HG02763 (cell line): ENCODE data around the gene TEX2.

Source experiments
- ATAC-seq: cut with Tn5 transposase; IDR thresholded peaks from one replicate; pipeline ENCODE4 v1.9.1; 2021; ENCODE audit warnings: mild to moderate bottlenecking, moderate library complexity; ENCODE audit not compliant: unreplicated experiment

TEX2 gene

DNA sequence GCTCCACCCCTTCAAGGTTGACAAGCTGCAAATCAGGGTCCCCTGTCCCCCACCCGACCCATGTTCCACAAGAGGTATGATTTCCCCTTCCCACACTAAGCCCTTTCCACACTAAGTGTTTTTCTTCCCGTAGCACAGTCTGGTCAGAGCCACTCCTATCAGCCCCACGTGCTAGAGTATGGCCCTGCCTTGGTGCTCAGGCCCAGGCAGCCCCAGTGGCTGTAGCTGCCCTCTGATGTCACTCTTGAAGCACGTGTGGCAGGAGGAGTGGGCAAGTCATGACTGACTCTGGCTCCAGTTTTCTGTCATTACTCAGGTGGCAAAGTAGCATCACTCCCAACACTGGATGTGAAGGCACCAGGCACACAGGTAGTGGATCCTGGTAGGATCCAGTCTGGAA is 97.7 kb downstream of the TEX2 start:
- ATAC-seq = no peak

DNA sequence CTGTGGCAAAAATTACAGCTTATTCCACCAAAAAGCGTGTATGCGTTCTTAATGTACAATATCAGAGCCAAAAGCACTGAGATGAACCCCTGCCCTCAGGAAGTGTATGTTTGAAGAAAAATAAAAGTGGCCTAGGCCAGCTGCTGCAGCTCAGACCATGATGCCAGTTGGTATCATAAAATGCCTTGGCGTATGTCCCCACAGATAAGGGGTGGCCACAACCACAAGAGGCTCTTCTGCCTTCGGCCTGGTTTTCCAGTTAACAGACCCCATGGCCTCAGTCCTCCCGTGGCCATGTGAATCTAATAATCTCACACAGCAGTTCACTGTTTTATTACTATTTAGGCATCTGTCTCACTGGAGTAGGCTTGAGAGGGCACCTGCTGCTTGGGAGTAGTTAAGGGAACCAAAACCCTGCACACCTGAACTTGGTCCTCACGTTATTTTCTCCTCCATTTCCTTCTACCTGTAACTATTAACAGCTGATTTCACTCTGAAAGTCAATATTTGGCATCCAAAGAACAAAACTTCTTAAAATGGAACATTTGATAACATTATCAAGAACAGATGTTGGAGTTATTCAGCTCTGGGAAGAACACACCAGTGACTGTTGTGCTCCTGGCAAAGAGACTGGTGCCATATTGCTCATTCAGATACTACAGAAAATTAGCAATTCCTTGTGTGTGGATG is 98.3 kb downstream of the TEX2 start:
- ATAC-seq = no peak

DNA sequence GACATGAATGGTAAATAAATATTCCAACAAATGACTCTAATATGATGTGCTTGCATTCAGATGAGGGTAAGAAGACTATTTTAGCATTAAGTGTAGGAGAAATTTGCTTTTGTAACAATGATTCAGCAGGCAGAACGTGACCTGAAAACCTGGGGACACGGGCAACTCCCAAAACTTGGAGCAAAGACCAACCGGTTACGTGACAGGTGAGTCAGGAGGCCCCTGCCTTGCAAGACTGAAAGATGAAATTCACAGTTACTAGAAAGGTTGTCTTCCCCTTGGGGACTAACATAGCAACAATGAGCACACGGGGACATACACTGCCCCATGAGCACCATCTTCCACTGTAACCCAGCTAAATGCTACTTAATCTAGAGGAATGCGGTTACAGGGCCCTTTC is 99.6 kb downstream of the TEX2 start:
- no peak for ATAC-seq

DNA sequence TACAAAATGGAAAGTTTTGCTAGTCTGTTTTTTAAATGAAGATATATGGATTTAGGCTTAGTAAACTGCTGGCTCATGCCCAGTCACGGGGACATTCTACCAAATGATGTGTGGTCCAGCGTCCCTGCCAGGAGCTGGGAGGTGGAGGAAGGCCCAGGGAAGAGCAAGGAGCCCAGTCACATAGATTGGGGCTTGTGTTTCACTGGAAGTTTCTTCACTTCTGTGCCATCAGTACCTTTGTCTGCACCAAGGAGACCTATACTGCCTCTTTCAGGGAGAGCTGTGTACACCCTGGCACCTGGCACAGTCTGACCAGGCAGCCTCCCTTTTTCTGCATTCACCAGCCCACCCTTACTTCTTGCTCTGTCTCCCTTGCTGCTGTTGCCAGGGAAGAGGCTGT is 100.5 kb downstream of the TEX2 start:
- no peak for ATAC-seq

DNA sequence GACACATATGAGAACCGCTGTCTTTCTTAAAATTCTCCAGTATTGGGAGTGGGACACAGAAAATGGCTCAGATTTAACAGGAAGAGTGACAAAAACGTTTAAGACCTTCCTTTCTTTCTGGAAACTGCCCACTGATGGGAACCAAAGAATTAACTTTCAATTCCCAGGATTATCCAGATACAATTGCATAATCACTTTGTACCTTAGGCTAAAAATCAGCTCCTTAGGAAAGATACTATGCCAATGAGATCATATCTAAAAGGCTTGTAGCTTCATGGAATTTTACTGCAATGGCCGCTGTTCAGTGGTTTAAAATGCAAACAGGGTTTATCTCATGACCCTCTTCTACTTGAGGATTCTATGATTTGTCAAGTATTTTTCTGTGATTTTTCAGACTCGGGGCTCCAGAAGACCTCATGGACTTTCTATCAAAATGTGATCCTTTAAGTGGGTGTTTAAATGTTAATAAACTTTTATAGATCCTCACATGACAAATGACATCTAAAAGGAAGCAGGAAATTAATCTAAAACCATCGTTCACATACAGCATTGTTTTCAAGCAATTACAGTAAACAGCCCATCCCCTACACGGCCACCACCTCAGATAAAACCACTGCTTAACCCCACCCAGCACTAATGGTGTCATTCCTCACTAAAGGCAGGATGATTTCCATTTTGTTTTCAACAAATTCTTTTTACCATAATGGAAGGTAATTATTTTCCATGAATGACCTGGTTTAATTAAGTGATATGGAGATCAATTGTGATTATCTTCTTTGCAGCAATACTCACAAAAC is 101.5 kb downstream of the TEX2 start:
- ATAC-seq = no peak

DNA sequence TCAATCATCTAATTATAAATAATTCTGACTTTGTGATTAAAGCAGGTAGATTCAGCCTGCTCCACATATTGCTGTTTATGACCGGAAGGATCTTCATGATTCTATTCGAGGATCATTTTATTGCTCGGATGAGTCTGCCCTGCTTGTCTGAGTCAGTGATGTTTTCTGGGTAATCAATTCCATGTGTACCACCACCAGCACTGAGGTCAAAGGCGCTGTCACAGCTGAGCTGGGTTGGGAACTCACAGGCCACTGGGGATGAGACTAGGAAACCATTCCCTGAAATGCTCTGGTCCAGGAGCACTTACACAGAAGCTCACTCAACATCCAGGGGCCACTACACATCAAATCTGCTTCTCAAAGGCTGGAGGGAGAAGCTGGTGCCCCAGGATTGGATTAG is 102.7 kb downstream of the TEX2 start:
- no peak for ATAC-seq

DNA sequence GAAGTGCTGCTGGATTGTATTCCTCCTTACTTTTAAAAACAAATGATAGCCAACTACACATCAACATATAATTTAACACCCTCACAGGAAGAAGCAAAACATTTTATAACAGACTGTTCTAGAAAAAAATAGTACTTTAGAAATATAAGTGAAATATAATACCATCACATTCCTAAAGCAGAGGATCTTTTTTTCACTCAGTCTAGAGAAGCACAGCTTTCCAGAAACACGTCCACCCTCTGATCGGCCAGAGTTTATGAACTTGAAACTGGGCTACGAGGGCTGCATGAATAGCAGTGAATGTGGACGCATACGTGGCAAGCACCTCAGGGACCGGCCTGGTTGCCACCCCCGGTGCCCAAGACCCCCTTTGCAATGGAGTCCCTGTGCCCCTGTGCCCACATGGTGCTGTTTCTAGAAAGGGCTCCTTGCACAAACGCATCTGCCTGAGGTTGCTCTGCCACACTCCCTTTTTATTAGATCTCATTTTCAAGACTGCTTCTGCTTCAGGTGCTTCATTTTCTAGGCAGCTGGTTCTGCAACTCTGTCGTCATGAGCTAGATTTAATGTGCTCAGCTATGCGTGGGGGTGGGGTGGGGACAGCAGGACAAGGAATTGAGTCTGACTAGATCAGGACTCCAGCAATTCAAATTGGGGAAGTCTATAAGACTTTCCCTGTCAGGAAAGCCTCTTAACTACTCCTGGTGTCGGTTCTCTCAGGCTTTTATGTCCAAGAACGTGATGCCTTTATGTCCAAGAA is 104.0 kb downstream of the TEX2 start:
- ATAC-seq = no peak

DNA sequence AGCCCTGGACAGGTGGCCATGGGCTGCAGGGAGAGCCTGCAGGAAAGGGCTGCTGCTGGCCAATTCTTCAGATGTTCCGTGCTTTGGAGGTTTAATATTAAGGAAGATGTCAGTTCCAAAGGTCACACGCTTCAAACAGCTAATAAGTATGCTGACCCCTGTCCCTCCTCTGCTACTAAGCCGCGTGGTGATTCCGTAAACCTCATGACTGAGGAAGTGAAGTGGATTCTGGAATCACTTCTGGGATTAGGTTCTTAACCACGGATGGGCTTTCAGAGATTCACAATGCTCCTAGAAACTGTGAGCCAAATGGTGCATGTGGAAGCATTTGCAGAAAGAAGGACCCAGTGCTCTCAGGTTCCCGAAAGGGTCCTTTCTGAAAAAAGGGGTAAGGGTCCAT is 104.7 kb downstream of the TEX2 start:
- ATAC-seq = no peak

DNA sequence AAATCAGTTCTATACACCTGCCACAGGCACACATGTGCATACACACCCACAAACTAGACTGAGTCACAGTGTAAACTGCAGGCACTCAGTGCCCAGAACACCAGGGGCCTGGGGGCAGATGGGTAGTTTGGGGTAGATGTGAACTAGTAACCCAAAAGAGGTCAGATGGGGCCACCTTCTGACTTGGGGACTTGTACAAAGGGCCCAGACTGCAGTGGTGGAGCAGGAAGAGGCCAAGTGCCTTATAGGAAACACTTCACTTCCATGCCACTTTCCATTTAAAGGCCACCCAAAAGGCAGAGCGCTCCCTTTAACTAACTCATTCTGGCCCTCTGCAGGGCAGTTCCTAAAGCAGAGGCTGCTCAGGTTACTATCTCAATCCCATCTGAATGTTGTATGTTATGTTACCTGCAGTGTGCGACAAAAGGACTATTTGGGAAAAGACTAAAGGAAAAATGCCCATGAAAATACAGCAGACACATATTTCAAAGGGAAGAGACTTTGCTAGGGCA is 105.3 kb downstream of the TEX2 start:
- ATAC-seq = no peak

DNA sequence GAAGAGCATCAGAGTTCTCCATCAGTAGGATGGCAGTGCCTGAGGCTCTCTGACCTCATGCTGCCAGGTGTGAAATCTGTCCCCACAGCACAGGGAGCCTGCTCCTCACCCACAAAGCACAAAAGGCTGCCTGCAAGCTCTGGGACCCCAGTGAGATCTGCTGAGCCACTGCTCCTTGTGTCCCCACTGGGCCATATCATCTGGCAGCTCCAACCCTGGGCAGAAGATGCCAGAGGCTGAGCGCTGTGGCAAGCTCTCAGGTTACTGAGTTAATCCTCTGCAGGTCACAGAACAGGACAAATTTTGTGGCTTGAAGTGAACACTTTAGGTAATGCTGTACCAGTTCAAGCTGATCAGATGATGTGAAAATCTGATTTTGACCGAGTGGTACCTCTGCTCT is 106.4 kb downstream of the TEX2 start:
- ATAC-seq = no peak

DNA sequence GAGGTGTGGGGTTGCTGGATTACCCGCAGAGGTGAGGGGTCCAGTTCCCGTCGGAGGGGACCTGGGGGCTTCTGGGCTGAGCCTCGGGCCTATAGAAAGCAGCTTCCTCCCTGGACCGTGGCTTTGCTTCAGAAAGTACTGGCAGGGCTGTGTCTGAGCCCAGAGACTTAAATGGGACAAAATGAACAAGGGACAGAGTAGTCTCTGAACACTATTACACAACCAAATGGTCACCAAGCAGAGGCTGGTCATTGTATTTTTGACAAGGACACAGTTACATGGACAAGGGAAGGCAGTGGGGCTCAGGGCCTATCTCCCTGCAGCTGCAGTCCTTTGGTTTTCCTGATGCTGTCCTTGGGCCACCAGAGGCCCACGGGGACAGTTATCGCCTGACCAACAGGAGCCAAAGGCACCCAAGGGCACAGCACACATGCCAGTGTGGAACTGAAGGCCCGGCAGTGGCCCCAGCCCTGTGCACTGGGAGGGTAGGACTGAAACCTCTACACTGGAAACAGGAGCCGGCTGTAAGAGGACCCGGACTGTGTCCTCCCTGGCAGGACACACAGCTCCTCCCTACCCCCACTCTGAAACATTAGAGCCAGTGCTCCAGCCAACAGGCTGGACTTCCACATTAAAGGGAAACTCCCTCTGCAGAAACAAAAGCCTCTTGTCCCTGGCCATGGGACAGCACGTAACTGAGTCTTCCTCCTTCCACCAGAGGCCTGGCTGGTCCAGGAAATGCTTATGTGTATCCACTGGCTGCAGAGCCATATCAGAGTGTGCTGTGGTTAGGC is 107.1 kb downstream of the TEX2 start:
- no peak for ATAC-seq

DNA sequence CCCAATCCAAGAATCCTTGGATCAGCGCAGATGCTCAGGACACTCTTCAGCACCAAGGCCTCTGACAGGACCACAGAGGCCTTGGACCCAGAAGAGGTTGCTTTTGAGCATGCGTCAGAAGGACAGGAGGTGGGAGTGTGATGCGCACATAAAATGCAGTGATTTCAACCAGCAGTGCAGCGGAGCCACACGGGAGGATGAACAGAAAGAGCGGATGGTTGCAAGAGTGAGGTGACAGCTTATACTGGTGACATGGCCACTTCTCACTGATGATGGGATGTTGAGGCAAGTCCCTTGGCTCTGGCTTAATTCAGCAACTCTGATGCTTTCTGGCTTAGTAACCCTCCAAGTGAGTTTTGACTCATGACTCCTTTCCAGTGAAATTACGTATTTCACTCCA is 107.9 kb downstream of the TEX2 start:
- no peak for ATAC-seq

DNA sequence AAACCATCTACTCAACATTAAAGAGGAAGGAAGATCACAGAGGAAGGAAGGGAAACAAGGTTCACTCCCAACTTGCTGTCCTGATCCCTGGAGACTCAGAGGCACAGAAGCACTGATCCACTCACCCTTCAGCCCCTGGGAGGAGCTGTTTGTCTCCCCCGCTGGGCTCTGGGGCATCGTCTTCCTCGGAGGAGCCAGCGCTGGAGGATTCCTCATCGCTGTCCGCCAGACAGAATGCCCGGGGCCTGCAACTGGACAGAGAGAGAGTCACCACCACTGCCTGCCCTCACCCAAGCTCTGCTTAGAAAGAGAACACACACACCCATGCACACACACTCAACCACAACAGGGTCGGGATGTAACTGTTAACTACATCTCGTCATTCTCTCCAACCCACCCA is 108.3 kb downstream of the TEX2 start:
- no peak for ATAC-seq

DNA sequence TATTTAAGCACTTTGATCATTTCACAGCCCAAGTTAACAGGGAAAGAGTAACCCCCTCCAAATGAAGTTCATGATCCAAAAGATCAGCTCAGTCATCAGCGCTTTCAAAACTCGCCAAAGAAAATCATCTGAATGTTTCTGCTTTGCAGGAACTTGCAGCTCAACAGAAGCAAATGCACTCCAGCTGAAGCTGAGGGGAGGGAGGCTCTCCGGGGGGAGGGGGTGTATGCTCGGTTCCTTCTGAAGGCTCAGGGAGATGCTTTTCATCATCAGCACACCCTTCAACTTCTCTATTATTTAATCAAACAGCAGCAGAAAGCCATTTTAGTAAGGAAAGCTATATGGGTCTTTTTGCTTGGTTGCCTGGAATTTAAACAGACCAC is 108.8 kb downstream of the TEX2 start:
- ATAC-seq = no peak

DNA sequence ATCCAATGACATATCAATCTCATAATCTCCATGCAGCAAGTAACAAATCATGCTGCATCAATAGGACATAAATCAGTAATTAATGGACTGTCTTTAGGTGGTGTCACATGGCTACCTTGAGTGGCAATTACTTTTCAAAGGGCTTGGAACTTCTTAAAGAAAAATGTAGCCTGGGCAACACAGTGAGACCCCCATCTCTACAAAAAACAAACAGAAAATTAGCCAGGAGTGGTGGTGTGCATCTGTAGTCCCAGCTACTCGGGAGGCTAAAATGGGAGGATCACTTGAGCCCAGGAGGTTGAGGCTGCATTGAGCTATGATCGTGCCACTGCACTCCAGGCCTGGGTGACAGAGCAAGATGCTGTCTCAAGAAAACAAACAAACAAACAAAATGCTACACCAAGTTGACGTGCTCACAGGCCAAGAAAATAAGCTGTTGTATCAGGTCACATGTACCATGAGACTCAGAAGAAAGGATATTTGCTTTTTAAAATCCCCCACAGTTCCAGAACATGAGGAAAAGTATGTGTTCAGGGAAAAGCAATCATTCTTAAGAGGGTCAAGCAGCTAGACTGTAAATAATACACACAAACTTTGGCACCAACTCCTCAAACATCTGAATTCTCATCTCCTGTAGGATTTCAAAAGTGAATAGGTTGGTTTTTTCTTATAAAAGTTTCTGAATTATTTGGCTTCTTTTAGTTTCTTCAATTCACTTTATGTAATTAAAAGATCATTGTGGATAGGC is 109.3 kb downstream of the TEX2 start:
- no peak for ATAC-seq

DNA sequence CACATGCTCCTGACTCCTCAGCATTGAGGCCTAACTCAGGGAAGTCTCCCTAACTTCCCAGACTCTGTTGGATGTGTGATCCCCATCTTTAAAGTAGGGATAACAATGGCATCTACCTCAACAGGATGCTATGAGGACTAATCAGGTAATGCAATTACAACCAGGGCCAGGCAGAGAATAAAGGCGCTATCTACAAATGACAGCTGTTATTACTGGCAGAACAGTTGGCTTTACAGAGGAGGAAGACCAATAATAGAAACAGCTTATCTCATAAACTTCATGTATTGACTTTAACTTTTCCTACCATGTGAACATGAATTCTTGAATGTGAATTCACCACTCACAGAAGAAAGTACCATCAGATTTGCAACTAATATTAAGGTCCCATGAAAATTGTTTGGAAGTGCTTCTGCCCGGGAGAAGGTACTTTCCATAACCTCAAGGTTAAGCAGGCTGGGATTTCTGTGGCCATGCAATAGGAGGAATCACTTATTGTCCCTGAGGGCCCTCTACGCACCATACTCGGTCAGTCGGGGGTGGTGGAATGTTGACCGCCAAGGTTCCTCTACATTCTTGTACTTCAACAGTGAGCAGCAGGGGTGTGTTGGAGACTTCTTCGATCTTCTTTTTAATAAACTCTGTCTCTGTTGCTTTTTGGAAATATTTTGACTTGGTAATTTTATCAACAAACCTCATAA is 110.5 kb downstream of the TEX2 start:
- ATAC-seq = no peak

DNA sequence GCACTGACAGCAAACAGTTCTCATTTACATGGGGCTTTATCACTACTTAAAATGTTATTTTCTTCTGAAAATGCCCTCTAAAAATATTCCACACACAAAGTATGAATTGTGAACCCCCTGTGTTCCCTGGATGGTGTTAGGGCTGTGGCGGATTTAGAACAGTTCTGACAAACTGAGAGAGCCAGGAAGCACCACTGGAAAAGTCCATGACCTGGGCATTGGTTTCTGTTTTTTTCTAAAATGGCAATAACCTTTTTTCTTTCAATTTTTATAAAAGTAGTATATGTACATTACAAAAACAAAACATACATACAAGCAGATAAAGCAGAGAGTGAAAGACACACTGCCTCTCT is 112.1 kb downstream of the TEX2 start:
- ATAC-seq = no peak

DNA sequence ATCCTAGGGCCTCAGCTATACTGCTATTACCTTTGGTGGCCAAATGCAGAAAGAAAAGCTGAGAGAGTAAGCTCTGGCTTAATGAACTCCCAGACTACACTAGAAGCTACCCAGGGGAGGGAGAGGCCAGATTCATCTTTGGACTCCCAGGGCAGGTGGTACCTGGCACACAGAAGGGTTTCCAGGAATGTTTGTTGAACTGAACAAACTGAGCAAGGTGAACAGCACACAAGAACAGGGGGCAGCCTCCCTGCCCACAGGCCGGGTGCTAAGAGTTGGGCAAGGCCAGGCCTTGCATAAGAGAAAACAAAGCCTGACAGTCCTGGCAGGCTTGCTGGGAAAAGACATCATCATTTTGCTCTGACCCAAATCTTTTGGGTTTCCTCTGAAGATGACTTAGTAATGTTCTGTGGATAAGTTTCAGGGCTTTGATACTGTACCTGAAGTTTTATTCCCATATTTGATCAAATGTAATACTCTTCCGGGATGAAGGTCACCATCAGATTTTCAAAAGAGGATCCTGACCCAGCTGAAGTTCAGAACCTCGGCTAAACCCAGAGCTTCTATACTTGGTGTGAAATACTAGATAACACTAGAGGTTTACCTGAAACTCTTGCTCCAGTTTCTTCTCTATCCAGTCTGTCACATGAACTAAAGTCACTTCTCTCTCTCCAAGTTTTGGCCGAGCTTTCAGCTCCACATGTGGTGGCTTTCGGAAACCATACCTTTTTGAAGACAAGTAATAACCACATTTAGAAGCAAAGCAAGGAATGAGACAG is 112.6 kb downstream of the TEX2 start:
- no peak for ATAC-seq

DNA sequence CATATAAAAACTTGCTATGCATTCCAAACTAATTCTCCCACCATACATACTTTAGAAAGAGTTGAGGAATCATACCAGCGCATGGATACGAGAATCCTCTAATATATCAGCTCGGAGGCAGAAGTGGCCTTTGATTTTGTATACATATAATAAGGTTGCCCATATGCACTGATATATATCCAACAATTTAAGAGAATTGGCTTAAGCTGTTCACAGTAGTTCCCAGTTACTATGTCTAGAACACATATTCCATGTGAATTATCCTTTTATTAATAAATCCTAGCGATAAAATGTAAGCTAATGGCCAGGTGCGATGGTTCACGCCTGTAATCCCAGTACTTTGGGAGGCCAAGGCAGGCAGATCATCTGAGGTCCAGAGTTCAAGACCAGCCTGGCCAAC is 113.9 kb downstream of the TEX2 start:
- no peak for ATAC-seq
